ENCODE results near the gene NRXN2.

DNA sequence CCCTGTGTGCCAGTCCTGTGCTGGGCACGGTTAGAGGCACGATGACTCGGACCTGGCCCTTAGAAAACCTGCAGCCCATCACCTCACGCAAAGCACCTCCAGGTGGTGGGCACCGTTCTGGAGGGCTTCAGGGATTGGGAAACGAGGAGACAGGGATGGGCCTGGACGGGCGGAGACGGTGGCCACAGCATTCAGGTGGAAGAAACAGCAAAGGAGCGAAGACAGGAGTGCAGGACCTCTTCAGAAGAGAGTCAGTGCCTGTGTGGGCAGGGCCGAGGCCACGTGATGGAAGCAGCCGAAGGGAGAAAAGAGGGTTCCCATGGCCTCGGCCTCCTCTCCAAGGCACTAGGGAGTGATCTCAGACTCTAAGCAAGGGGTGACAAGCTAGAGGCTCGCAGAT, 140.1 kb downstream of the NRXN2 start:
- TF ChIP-seq, protein P1, sequence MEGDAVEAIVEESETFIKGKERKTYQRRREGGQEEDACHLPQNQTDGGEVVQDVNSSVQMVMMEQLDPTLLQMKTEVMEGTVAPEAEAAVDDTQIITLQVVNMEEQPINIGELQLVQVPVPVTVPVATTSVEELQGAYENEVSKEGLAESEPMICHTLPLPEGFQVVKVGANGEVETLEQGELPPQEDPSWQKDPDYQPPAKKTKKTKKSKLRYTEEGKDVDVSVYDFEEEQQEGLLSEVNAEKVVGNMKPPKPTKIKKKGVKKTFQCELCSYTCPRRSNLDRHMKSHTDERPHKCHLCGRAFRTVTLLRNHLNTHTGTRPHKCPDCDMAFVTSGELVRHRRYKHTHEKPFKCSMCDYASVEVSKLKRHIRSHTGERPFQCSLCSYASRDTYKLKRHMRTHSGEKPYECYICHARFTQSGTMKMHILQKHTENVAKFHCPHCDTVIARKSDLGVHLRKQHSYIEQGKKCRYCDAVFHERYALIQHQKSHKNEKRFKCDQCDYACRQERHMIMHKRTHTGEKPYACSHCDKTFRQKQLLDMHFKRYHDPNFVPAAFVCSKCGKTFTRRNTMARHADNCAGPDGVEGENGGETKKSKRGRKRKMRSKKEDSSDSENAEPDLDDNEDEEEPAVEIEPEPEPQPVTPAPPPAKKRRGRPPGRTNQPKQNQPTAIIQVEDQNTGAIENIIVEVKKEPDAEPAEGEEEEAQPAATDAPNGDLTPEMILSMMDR (IDR thresholded peaks at IDR 0.05), result no peak
- TF ChIP-seq, protein P2, sequence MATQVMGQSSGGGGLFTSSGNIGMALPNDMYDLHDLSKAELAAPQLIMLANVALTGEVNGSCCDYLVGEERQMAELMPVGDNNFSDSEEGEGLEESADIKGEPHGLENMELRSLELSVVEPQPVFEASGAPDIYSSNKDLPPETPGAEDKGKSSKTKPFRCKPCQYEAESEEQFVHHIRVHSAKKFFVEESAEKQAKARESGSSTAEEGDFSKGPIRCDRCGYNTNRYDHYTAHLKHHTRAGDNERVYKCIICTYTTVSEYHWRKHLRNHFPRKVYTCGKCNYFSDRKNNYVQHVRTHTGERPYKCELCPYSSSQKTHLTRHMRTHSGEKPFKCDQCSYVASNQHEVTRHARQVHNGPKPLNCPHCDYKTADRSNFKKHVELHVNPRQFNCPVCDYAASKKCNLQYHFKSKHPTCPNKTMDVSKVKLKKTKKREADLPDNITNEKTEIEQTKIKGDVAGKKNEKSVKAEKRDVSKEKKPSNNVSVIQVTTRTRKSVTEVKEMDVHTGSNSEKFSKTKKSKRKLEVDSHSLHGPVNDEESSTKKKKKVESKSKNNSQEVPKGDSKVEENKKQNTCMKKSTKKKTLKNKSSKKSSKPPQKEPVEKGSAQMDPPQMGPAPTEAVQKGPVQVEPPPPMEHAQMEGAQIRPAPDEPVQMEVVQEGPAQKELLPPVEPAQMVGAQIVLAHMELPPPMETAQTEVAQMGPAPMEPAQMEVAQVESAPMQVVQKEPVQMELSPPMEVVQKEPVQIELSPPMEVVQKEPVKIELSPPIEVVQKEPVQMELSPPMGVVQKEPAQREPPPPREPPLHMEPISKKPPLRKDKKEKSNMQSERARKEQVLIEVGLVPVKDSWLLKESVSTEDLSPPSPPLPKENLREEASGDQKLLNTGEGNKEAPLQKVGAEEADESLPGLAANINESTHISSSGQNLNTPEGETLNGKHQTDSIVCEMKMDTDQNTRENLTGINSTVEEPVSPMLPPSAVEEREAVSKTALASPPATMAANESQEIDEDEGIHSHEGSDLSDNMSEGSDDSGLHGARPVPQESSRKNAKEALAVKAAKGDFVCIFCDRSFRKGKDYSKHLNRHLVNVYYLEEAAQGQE (IDR thresholded peaks at IDR 0.05; ENCODE audit: low read depth, low read length), result no peak
- TF ChIP-seq, protein P3, sequence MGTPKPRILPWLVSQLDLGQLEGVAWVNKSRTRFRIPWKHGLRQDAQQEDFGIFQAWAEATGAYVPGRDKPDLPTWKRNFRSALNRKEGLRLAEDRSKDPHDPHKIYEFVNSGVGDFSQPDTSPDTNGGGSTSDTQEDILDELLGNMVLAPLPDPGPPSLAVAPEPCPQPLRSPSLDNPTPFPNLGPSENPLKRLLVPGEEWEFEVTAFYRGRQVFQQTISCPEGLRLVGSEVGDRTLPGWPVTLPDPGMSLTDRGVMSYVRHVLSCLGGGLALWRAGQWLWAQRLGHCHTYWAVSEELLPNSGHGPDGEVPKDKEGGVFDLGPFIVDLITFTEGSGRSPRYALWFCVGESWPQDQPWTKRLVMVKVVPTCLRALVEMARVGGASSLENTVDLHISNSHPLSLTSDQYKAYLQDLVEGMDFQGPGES (IDR thresholded peaks at IDR 0.05; ENCODE audit: low read depth, low read length), result no peak
- TF ChIP-seq GABPA (IDR thresholded peaks at IDR 0.05; ENCODE audit: low read depth) (no peak), SIN3A (IDR thresholded peaks at IDR 0.05; ENCODE audit: borderline replicate concordance, low read depth, low read length) (no peak), FOSL2 (IDR thresholded peaks at IDR 0.05; ENCODE audit: borderline replicate concordance, low read depth) (no peak), RXRA (IDR thresholded peaks at IDR 0.05; ENCODE audit: borderline replicate concordance, low read depth) (no peak), ELF1 (IDR thresholded peaks at IDR 0.05) (no peak), EZH2phosphoT487 (IDR thresholded peaks at IDR 0.05; ENCODE audit: borderline replicate concordance, low read depth) (no peak), JUND (IDR thresholded peaks at IDR 0.05) (no peak)
- TF ChIP-seq, protein P4, sequence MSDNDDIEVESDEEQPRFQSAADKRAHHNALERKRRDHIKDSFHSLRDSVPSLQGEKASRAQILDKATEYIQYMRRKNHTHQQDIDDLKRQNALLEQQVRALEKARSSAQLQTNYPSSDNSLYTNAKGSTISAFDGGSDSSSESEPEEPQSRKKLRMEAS (IDR thresholded peaks at IDR 0.05; ENCODE audit: low read depth), result no peak
